Mesothelial cell of epicardium (in vitro differentiated cells): ENCODE results near the gene UGGT1. TPM values are rescaled to one million over a fixed set of nuclear protein-coding genes. Genes with fewer than 3 reads are reported as not detected.

ENCODE experiments used
- DNase-seq, 2 experiments: peaks; one replicate each; pipeline ENCODE4 v3.0.0; 2021; ENCODE audit warnings: low spot score in 2 of 2; ENCODE audit not compliant: unreplicated experiment in 2 of 2
- H3K27ac Mint-ChIP-seq: 2 replicates; pipeline ENCODE4 v1.8.0; 2021; ENCODE audit warnings: mixed read lengths
- H3K27me3 Mint-ChIP-seq: 2 replicates; pipeline ENCODE4 v1.8.0; 2021; ENCODE audit warnings: low read depth, mixed read lengths
- H3K36me3 Mint-ChIP-seq: 2 replicates; pipeline ENCODE4 v1.8.0; 2021; ENCODE audit warnings: mixed read lengths
- H3K4me1 Mint-ChIP-seq: 2 replicates; pipeline ENCODE4 v1.8.0; 2021; ENCODE audit warnings: mixed read lengths
- H3K4me3 Mint-ChIP-seq: 2 replicates; pipeline ENCODE4 v1.8.0; 2021; ENCODE audit warnings: mild to moderate bottlenecking, moderate library complexity, mixed read lengths
- H3K9me3 Mint-ChIP-seq: 2 replicates; pipeline ENCODE4 v1.8.0; 2021; ENCODE audit warnings: mixed read lengths
- total RNA-seq: library from RNA; stranded (reverse); gene quantifications from 3 replicates; pipeline ENCODE4 v1.2.1, GENCODE V29; 2021
- TF ChIP-seq, protein P1 (sequence below): fragments of 200-600 bp; sonication (generic); IDR thresholded peaks from one replicate; pipeline ENCODE4 v1.5.0; 2021; ENCODE audit warnings: antibody characterized with exemption; ENCODE audit not compliant: unreplicated experiment

The UGGT1 gene
- total RNA-seq, 1 donor from 2014 or later = 41.8 TPM

DNA sequence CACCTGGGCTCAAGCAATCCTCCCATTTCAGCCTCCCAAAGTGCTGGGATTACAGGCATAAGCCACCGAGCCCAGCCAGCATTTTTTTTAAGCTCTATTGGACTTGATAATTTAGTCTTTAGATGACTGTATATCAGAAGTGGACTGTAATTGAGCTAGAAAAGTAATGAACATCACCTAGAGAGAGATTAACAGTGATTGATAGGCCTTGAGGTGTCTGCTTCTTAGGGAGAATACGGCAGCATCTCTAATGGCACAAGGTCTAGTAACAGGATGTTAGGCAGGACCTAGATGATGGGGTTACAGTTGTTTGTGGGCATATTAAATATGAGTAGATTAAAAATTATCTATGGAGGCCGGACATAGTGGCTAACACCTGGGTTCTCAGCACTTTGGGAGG lies 17.7 kb upstream of the UGGT1 start:
- Mint-ChIP-seq H3K4me3 (no peak overlapping the region), H3K36me3 (no peaks in the 10 kb centered on the region), H3K27me3 (no peaks in the 10 kb centered on the region), H3K4me1 (no peaks in the 10 kb centered on the region), H3K9me3 (peaks cover 4% of the 10 kb centered on the region), H3K27ac (no peak overlapping the region)
- DNase-seq = no peak
- TF ChIP-seq, protein P1, sequence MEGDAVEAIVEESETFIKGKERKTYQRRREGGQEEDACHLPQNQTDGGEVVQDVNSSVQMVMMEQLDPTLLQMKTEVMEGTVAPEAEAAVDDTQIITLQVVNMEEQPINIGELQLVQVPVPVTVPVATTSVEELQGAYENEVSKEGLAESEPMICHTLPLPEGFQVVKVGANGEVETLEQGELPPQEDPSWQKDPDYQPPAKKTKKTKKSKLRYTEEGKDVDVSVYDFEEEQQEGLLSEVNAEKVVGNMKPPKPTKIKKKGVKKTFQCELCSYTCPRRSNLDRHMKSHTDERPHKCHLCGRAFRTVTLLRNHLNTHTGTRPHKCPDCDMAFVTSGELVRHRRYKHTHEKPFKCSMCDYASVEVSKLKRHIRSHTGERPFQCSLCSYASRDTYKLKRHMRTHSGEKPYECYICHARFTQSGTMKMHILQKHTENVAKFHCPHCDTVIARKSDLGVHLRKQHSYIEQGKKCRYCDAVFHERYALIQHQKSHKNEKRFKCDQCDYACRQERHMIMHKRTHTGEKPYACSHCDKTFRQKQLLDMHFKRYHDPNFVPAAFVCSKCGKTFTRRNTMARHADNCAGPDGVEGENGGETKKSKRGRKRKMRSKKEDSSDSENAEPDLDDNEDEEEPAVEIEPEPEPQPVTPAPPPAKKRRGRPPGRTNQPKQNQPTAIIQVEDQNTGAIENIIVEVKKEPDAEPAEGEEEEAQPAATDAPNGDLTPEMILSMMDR = no peak

DNA sequence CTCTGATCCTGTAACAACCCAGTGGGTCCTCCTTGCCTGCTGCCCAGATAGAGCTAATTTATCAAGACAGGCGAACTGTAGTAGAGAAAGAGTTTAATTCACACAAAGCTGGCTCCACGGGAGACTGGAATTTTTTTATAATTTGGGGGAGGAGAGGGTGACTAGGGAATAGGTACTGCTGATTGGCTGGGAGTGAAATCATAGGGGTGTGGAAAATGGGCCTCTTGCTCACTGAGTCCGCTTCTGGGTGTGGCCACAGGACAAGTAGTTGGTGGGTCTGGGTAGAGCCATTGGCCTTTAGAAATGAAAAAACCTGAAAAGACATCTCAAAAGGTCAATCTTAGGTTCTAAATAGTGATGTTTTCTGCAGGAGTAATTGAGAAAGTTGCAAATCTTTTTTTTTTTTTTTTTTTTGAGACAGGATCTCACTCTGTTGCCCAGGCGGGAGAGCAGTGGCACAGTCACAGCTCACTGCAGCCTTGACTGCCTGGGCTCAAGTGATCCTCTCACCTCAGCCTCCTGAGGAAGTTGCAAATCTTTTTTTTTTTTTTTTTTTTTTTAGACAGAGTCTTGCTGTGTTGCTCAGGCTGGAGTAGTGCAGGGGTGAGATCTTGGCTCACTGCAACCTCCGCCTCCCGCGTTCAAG lies 14.4 kb upstream of the UGGT1 start:
- Mint-ChIP-seq H3K27me3 (peaks cover 3% of the 10 kb centered on the region), H3K27ac (no peak overlapping the region), H3K36me3 (no peaks in the 10 kb centered on the region), H3K9me3 (peaks cover 4% of the 10 kb centered on the region), H3K4me3 (no peak overlapping the region), H3K4me1 (no peaks in the 10 kb centered on the region)
- TF ChIP-seq, protein P1 = no peak
- no peak for DNase-seq

DNA sequence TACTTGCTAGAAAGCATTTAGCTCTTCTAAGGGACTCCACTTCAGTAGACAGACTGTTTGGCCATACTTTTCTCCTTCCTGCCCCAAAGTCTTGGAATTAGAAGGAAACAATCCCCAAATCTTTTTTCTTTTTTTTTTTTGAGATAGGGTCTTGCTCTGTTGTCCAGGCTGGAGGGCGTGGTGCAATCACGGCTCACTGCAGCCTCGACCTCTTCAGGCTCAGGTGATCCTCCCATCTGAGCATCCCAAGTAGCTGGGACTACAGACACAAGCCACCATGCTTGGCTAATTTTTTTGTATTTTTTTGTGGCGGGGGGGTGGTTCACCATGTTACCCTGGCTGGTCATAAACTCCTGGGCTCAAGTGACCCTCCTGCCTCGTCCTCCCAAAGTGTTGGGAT lies 6.2 kb upstream of the UGGT1 start:
- Mint-ChIP-seq H3K9me3 (peaks cover 7% of the 10 kb centered on the region), H3K27ac (no peak overlapping the region), H3K4me3 (no peak overlapping the region), H3K27me3 (peaks cover 7% of the 10 kb centered on the region), H3K4me1 (peaks cover 3% of the 10 kb centered on the region), H3K36me3 (no peaks in the 10 kb centered on the region)
- DNase-seq = no peak
- TF ChIP-seq, protein P1 = no peak

DNA sequence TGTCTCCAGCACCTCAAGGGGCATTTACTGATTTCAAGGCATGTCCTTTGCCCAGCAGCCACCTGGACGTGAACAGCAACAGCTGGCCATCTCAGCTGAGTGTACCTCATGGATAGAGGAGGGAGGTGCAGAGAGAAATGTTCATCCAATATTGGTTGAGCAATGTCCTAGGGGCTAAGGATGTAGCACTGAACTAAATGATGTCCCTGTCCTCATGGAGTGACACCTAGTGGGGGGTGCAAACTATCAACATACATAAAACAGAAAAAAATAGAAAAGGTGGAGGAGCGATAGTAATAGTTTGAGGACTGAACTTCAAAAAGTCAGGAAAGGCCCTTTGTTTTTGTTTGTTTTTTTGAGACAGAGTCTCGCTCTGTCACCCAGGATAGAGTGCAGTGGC lies 4.8 kb upstream of the UGGT1 start:
- H3K27me3 Mint-ChIP-seq = peaks cover 4% of the 10 kb centered on the region
- peaks cover 7% of the 10 kb centered on the region for H3K4me1 Mint-ChIP-seq
- TF ChIP-seq, protein P1 = no peak
- DNase-seq = no peak
- H3K9me3 Mint-ChIP-seq = peaks cover 7% of the 10 kb centered on the region
- H3K27ac Mint-ChIP-seq = no peak overlapping the region
- H3K4me3 Mint-ChIP-seq = no peak overlapping the region
- no peaks in the 10 kb centered on the region for H3K36me3 Mint-ChIP-seq

DNA sequence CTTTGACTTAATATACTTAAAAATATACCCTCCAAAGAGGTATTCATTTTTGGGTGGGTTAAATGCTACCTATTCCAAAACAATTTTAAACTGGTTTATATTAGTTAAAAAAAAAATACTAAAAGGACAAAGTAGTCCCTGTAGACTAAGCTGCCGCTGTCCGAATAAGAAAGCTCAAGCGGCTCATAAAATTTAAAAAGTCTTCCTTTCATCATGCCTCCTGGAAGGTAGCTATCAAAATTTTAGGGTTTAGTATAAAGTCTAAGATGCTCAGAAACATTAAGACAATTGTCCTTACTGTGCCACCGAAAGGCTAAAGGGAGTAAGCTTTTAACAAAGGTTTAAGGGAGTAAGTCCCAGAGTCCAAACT lies 440 bp upstream of the UGGT1 start:
- peak overlapping the region; percentile 96 for H3K27ac Mint-ChIP-seq
- H3K4me3 Mint-ChIP-seq = peak overlapping the region; percentile 94
- H3K36me3 Mint-ChIP-seq = no peaks in the 10 kb centered on the region
- no peak for DNase-seq
- H3K27me3 Mint-ChIP-seq = peaks cover 2% of the 10 kb centered on the region
- TF ChIP-seq, protein P1 = no peak
- no peaks in the 10 kb centered on the region for H3K9me3 Mint-ChIP-seq
- peaks cover 18% of the 10 kb centered on the region for H3K4me1 Mint-ChIP-seq

DNA sequence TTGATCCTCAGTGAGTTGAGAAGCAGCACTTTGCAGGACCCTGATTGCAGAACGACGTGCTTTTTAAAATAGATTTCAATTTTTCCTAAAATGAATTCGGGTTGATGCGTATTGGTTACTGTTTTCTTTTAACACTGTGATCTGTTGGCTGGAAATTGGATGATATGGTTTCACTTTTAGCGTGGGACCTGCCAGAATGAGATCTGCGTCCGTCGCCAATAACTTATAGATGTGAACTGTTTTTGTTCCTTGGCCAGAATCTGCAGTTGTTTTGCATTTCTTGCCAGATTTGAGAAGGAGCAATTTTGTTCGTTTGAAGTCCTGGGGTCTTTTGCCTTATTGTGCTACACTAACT lies 703 bp downstream of the UGGT1 start:
- Mint-ChIP-seq H3K4me3 (peak overlapping the region; percentile 94), H3K4me1 (peaks cover 18% of the 10 kb centered on the region), H3K27ac (peak overlapping the region; percentile 96), H3K9me3 (no peaks in the 10 kb centered on the region), H3K27me3 (no peaks in the 10 kb centered on the region), H3K36me3 (no peaks in the 10 kb centered on the region)
- TF ChIP-seq, protein P1 = no peak
- no peak for DNase-seq
